ENCODE data around the gene ZNF223. TPM values are rescaled to one million over a fixed set of nuclear protein-coding genes. Genes with fewer than 3 reads are reported as not detected.

Gene ZNF223
- 6.0 and 7.3 TPM in 2 replicates for total RNA-seq

GRCh38 chr19:44051650-44052402 is at the start of gene ZNF223:
ZNF223 (plus strand) TSS chr19:44052036; CDS start chr19:44055177, 3,141 bp downstream.

GRCh38 chr19:44002566-44003460 is 49.0 kb upstream of the ZNF223 start, which contains the start of gene ZNF230:
ZNF230 (plus strand) TSS chr19:44002957; CDS start chr19:44007079, 4,122 bp downstream.

GRCh38 chr19:44025217-44025936 is 26.5 kb upstream of the ZNF223 start, which contains the start of gene ZNF222:
ZNF222 (plus strand) TSS chr19:44025379; CDS start chr19:44025437, 58 bp downstream.

GRCh38 chr19:44071824-44072542 is 20.1 kb downstream of the ZNF223 start, which contains the start of gene ZNF284:
ZNF284 (plus strand) TSS chr19:44072159; CDS start chr19:44076390, 4,231 bp downstream.

GRCh38 chr19:44093931-44094765 is 42.3 kb downstream of the ZNF223 start, which contains the start of gene ZNF224:
ZNF224 (plus strand) TSS chr19:44094361; CDS start chr19:44097874, 3,513 bp downstream.

GRCh38 chr19:44113138-44113783 is 61.4 kb downstream of the ZNF223 start, which contains the start of gene ZNF225:
ZNF225 (plus strand) TSS chr19:44113399; CDS start chr19:44115828, 2,429 bp downstream.

Other genes starting within 250 kb of the ZNF223 start
- 0.22 and 0.43 TPM in 2 replicates for gene LYPD5, start 249.6 kb upstream of the ZNF223 start, total RNA-seq
- gene ZNF283, start 224.7 kb upstream of the ZNF223 start, total RNA-seq: 7.2 and 12.0 TPM in 2 replicates
- 0.54 and 0.77 TPM in 2 replicates for gene ZNF404, start 168.1 kb upstream of the ZNF223 start, total RNA-seq
- 16.3 and 21.6 TPM in 2 replicates for gene ZNF45, start 116.8 kb upstream of the ZNF223 start, total RNA-seq
- 3.9 and 6.3 TPM in 2 replicates for gene ZNF221, start 100.8 kb upstream of the ZNF223 start, total RNA-seq
- 7.8 and 9.9 TPM in 2 replicates for gene ZNF155, start 67.8 kb upstream of the ZNF223 start, total RNA-seq
- 3.0 and 4.2 TPM in 2 replicates for gene ZNF230, start 49.1 kb upstream of the ZNF223 start, total RNA-seq
- 5.7 and 7.8 TPM in 2 replicates for gene ZNF222, start 26.7 kb upstream of the ZNF223 start, total RNA-seq
- 2.9 and 3.1 TPM in 2 replicates for gene ZNF284, start 20.1 kb downstream of the ZNF223 start, total RNA-seq
- gene ZNF224, start 42.3 kb downstream of the ZNF223 start, total RNA-seq: 28.3 and 38.9 TPM in 2 replicates
- 5.9 and 7.8 TPM in 2 replicates for gene ZNF225, start 61.4 kb downstream of the ZNF223 start, total RNA-seq
- 8.0 and 12.5 TPM in 2 replicates for gene ZNF234, start 89.5 kb downstream of the ZNF223 start, total RNA-seq
- gene ZNF226, start 113.1 kb downstream of the ZNF223 start, total RNA-seq: 14.1 and 15.7 TPM in 2 replicates
- gene ZNF227, start 160.5 kb downstream of the ZNF223 start, total RNA-seq: 16.9 and 24.7 TPM in 2 replicates
- gene ZNF233, start 207.8 kb downstream of the ZNF223 start, total RNA-seq: 0.95 and 2.0 TPM in 2 replicates

Data from dermis lymphatic vessel endothelial cell (primary cell).